Measurements from ENCODE around the gene ZC3HAV1L. TPM values are rescaled to one million over a fixed set of nuclear protein-coding genes. Genes with fewer than 3 reads are reported as not detected.
A peak's percentile ranks its signal among the peaks of the same experiment; 100 is the strongest.

ZC3HAV1L gene
- total and polyA plus RNA-seq, 2 of the 8 experiments (the other 6 are each of a cell fraction or from before 2014, with no cell fraction given): 5.2 to 7.0 TPM

DNA sequence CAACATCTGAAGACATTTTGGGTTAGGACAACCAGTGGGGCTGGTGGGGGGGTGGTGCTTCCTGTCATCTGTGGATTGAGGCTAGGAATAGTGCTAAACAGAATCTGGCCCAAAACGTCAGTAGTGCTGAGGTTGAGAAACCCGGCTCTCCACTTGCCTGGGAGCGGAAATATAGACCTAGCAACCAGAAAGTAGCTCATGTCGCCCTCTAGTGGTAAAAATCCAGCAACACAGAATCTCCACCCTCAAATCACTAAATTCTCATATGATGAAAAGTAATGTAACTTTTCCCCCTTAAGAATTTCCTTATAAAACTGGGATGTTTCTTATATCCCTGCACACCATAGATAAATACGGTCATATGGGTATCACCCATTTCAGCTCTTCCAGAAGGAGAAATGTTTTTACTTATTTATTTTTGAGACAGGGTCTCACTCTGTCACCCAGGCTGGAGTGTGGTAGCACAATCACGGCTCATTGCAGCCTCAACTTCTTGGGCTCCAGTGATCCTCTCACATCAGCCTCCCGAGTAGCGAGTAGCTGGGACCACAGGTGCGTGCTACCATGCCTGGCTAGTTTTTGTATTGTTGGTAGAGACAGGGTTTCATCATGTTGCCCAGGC, 39.3 kb upstream of the ZC3HAV1L start:
- H3K56ac ChIP-seq (replicated peaks; ENCODE audit: insufficient read length, low read depth, low read length): no peak overlapping the region
- H4K8ac ChIP-seq (ENCODE audit: extremely low read depth, insufficient read depth, low read length): no peak overlapping the region
- no peaks in the 10 kb centered on the region for H3K9me3 ChIP-seq (ENCODE audit: insufficient read depth in 2 of 2, low read depth in 1 of 2, low read length in 1 of 2)
- no peak overlapping the region for H4K5ac ChIP-seq (ENCODE audit: insufficient read length, low read depth, low read length)
- H3K4me2 ChIP-seq (ENCODE audit: insufficient read depth in 1 of 2, low read depth in 2 of 2, low read length in 2 of 2): no peak overlapping the region
- H3K36me3 ChIP-seq (ENCODE audit: control insufficient read depth in 2 of 4, insufficient read depth in 4 of 4, low read length in 3 of 4): peaks cover 2 to 38% (median 27%) of the 10 kb centered on the region in 4 experiments; a peak in 7 of 8 replicates
- H2AFZ ChIP-seq (ENCODE audit: low read length): no peak overlapping the region
- peaks cover 0 to 2% (median 0%) of the 10 kb centered on the region in 4 experiments; a peak in 2 of 7 replicates for H3K4me1 ChIP-seq (replicated peaks in 1 of 4; ENCODE audit: control insufficient read depth in 3 of 4, insufficient read depth in 4 of 4, low read length in 3 of 4)
- no peaks in the 10 kb centered on the region for H3K27me3 ChIP-seq (replicated peaks in 1 of 4; ENCODE audit: control insufficient read depth in 3 of 4, extremely low read depth in 1 of 4, insufficient read depth in 3 of 4, low read length in 3 of 4)
- no peak overlapping the region for H4K91ac ChIP-seq (replicated peaks; ENCODE audit: insufficient read length, low read length)
- no peaks in the 10 kb centered on the region for H3K79me1 ChIP-seq (ENCODE audit: low read depth, low read length)
- H2BK20ac ChIP-seq (ENCODE audit: low read length): no peak overlapping the region
- no peak overlapping the region for H2BK15ac ChIP-seq (ENCODE audit: low read length)
- H2BK120ac ChIP-seq (replicated peaks; ENCODE audit: low read depth, low read length): no peak overlapping the region
- H3K23me2 ChIP-seq (ENCODE audit: low read depth, low read length): no peaks in the 10 kb centered on the region
- no peak overlapping the region for H2AK5ac ChIP-seq (ENCODE audit: low read depth, low read length)
- DNase-seq (ENCODE audit: low read depth in 1 of 2, low spot score in 2 of 2) (peak; percentile 13 to 67), FAIRE-seq (peak; percentile 60)
- H3K18ac ChIP-seq (ENCODE audit: extremely low read depth, low read length): no peak overlapping the region
- H3K4ac ChIP-seq (replicated peaks; ENCODE audit: insufficient read length, low read depth, low read length): no peak overlapping the region
- H2BK5ac ChIP-seq (ENCODE audit: low read depth, low read length): no peak overlapping the region
- H3K79me2 ChIP-seq (ENCODE audit: control insufficient read depth in 1 of 2, insufficient read depth in 2 of 2, low read length in 2 of 2): no peaks in the 10 kb centered on the region
- 53% methylated on average over 9 of the region's 9 CpGs; no CpG with 5 or more reads in 1 of the 2 experiments for WGBS, 2 experiments (ENCODE audit: extremely low coverage in 1 of 2, insufficient coverage in 1 of 2, insufficient read length in 1 of 2, insufficient replicate concordance in 2 of 2, low coverage in 1 of 2, low lambda C conversion rate in 2 of 2, missing lambda C conversion rate in 1 of 2)
- H4K20me1 ChIP-seq (replicated peaks in 1 of 2; ENCODE audit: control insufficient read depth in 1 of 2, insufficient read depth in 2 of 2, low read length in 2 of 2): no peaks in the 10 kb centered on the region
- POLR2A ChIA-PET (ENCODE audit: partially characterized antibody): interaction anchor here (1.2 kb wide), 1 partner anchor 29 kb away, joined by 4 read pairs; no protein-coding TSS in a partner anchor
- no peak overlapping the region for H3K4me3 ChIP-seq (ENCODE audit: extremely low read depth in 1 of 4, insufficient read depth in 2 of 4, low read depth in 3 of 4, low read length in 4 of 4)
- H3K14ac ChIP-seq (ENCODE audit: insufficient read length): no peak overlapping the region
- H2BK12ac ChIP-seq (ENCODE audit: low read depth, low read length): no peak overlapping the region
- H3K27ac ChIP-seq (ENCODE audit: low read depth, low read length): no peak overlapping the region
- CTCF ChIA-PET (ENCODE audit: partially characterized antibody): interaction anchor here (0.6 to 3.7 kb wide), 38 partner anchors 9 to 1260 kb away, joined by 3 to 29 read pairs (median 5); no protein-coding TSS in a partner anchor
- no peak overlapping the region for H3K9ac ChIP-seq (replicated peaks in 1 of 4; ENCODE audit: extremely low read depth in 1 of 4, low read depth in 3 of 4, low read length in 3 of 4)
- no peak overlapping the region for H3K23ac ChIP-seq (ENCODE audit: insufficient read length)
- TF ChIP-seq FOSL1 (IDR thresholded peaks at IDR 0.05; ENCODE audit: insufficient read depth, low read depth, low read length) (no peak), JUN (IDR thresholded peaks at IDR 0.05; ENCODE audit: low read depth, low read length) (no peak), GABPA (IDR thresholded peaks at IDR 0.05; ENCODE audit: borderline replicate concordance, insufficient read depth, low read length) (no peak), BCL11A (IDR thresholded peaks at IDR 0.05; ENCODE audit: low read depth in 2 of 2, low read length in 2 of 2) (no peak), GTF2F1 (IDR thresholded peaks at IDR 0.05; ENCODE audit: borderline replicate concordance, low read depth, low read length) (no peak), SIRT6 (IDR thresholded peaks at IDR 0.05; ENCODE audit: low read length) (no peak), CBX5 (IDR thresholded peaks at IDR 0.05; ENCODE audit: low read depth, low read length) (no peak), POLR2AphosphoS5 (IDR thresholded peaks at IDR 0.05; ENCODE audit: low read depth, low read length) (no peak), SP1 (IDR thresholded peaks at IDR 0.05; ENCODE audit: low read depth, low read length) (no peak)
- TF ChIP-seq, protein P1, sequence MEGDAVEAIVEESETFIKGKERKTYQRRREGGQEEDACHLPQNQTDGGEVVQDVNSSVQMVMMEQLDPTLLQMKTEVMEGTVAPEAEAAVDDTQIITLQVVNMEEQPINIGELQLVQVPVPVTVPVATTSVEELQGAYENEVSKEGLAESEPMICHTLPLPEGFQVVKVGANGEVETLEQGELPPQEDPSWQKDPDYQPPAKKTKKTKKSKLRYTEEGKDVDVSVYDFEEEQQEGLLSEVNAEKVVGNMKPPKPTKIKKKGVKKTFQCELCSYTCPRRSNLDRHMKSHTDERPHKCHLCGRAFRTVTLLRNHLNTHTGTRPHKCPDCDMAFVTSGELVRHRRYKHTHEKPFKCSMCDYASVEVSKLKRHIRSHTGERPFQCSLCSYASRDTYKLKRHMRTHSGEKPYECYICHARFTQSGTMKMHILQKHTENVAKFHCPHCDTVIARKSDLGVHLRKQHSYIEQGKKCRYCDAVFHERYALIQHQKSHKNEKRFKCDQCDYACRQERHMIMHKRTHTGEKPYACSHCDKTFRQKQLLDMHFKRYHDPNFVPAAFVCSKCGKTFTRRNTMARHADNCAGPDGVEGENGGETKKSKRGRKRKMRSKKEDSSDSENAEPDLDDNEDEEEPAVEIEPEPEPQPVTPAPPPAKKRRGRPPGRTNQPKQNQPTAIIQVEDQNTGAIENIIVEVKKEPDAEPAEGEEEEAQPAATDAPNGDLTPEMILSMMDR (IDR thresholded peaks at IDR 0.05; ENCODE audit: control extremely low read depth in 1 of 3, insufficient read depth in 1 of 3, low read depth in 1 of 3, low read length in 3 of 3): peak in 2 of 3 experiments; percentile 68 to 80; a peak in 3 of 4 replicates
